HG03520 (cell line): ENCODE results near the gene CDH4.
"Not testable (repeated sequence)": the region's sequence is repeated elsewhere in the genome, so short reads cannot be mapped to it uniquely, and the experiment has no call there.

Source experiments
- ATAC-seq: cut with Tn5 transposase; IDR thresholded peaks from one replicate; pipeline ENCODE4 v1.9.1; 2021; ENCODE audit warnings: mild to moderate bottlenecking, moderate library complexity; ENCODE audit not compliant: unreplicated experiment

CDH4 gene

DNA sequence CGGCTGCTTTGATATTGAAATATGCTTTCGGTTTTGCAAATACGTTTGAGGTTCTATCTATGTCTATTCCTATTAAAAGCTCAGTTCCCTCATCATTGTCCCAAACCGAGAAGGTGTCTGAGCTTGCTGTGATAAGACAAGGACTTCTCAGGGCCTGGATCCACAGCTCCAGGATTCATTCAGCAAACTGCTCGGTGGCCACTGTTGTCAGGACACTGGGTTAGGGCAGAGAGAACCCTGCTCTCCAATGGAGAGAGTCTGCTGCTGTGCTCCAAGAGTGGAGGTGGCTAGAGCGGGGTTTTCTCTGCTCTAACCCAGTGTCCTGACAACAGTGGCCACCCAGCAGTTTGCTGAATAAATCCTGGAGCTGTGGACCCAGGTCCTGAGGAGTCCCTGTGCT lies 198.5 kb downstream of the CDH4 start:
- no peak for ATAC-seq

- ATAC-seq, result no peak
Observed at GRCh38 chr20:61451009-61451408, 198.9 kb downstream of the CDH4 start.

DNA sequence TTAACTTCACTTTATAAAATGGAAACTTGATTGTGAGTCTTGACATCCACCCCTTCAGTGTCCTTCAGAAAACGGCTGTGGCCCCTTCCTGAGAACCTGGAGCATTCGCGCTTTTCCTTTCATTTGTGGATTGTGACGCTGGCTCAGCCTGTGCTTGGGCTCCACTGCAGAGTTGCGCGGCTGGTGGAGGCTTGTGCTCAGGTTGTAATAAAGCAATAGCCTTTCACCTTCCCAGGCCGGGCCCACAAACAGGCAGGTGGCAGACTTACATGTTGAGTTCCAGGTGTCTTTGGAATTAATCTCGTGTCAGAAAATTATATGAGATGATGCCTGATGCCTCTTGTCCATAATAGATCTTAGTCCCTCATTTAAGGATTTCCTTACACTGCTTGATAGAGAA lies 199.9 kb downstream of the CDH4 start:
- no peak for ATAC-seq

DNA sequence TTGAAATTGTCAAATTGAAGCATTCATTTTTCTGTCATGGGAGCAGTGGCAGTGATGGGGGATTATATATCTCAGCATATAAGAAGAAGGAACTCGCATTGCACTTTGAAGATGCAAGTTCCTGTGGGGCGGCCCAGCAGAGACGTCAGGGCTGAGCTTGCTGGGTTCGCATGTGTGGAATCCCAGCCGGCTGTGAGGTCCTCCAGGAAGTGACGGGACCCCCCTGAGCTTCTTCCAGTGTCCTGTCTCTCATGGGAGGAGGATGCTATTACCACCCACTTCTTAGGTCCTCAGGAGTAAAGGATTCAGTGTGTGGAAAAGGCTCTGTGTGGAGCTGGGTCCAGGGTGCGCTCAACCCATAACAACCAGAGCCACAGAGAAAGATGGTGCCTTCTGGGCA lies 201.2 kb downstream of the CDH4 start:
- ATAC-seq, result no peak

- ATAC-seq, result not testable (repeated sequence)
Observed at GRCh38 chr20:61453623-61454022, 201.6 kb downstream of the CDH4 start.

GRCh38 chr20:61454053-61454452 lies 202.0 kb downstream of the CDH4 start:
- ATAC-seq, result no peak

DNA sequence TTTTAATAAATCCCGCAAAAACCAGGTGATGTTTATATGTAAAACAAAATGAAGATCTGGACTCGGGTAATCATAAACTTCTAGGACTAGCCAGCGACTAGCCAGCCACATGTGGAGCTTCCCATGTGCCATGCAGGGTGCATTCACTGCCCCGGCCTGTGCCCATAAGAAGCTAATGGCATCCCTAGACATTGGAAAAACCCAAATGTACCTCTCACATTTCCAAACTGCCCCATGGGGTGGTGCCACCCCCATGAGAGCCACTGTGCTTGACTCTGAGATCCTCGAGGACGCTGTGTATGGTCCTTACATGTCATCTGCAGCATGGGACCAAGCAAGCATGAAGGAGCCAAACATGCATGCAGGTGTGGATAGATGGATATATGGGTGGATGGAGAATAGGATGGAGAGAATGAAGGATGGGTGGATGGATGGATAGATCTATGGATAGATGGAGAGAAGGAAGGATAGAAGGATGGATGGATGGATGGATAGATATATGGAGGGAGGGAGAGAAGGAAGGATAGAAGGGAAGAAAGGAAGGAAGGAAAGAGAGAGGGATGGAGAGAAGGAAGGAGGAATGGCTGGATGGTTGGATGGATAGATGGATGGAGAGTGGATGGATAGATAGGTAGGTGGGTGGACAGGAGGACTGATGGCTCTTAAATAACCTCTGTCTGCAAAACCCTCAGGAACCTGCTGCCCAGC lies 203.6 kb downstream of the CDH4 start:
- ATAC-seq, result no peak

DNA sequence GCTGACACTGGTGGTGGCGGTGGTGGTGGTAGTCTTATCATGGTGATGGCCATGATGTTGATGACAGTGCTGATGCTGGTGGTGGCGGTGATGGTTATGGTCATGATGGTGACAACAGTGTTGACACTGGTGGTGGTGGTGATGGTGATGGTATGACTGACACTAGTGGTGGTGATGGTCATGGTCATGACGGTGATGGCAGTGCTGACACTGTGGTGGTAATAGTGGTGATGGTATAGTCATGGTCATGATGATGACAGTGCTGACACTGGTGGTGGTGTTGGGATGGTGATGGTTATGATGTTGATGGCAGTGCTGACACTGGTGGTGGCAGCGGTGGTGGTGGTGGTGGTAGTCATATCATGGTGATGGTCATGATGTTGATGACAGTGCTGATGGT lies 205.7 kb downstream of the CDH4 start:
- no peak for ATAC-seq

DNA sequence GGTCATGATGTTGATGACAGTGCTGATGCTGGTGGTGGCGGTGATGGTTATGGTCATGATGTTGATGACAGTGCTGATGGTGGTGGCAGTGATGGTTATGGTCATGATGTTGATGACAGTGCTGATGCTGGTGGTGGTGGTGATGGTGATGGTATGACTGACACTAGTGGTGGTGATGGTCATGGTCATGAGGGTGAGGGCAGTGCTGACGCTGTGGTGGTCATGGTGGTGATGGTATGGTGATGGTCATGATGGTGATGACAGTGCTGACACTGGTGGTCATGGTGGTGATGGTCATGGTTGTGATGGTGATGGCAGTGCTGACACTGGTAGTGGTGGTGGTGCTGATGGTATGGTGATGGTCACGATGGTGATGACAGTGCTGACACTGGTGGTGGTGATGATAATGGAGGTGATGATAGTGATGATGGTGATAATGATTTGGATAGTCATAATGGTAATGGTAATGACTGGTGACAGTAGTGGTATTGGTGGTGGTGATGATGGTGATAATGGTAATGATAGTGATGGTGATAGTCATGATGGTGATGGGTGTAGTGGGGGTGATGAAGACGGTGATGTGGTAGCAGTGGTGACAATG lies 206.2 kb downstream of the CDH4 start:
- no peak for ATAC-seq

GRCh38 chr20:61459266-61459665 lies 207.2 kb downstream of the CDH4 start:
- ATAC-seq, result no peak

DNA sequence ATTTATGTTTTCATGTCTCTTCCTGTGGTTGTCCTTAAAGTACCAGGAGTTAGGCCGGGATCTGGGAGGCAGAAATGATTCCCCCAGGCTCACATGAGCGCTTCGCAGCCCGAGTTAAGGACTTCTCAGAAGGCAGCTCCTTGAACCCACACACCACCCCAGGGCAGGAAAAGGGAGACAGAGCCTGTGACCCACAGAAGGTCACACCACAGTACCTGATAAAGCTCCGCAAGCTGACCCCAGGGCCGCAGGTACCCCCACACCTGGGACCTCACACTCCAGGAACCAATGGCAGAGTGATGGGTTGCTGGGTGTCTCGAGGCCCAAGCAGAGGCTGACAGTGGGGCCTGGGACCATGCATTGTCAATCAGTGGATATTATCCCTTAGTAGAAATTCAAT lies 207.6 kb downstream of the CDH4 start:
- ATAC-seq, result no peak

- no peak for ATAC-seq
Observed at GRCh38 chr20:61460261-61461052, 208.4 kb downstream of the CDH4 start.

DNA sequence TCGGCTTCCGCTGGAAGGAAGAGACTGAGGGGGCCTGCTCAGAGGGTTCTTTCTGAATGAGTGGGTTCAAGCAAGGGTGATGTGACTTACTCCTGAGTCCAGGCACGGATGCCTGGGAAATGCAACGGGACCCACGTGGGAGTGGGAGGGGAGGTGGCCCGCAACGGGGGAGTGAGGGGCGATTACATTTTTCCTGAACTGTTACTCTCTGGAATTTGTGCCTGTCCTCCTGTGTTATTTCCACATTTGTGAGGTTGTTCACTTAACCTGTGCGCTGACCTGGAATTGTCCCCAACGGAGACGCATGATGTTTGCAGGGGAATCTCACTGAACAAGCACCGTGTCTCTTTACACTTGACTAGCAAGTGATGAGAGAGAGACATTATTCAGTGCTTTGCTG lies 209.4 kb downstream of the CDH4 start:
- no peak for ATAC-seq

DNA sequence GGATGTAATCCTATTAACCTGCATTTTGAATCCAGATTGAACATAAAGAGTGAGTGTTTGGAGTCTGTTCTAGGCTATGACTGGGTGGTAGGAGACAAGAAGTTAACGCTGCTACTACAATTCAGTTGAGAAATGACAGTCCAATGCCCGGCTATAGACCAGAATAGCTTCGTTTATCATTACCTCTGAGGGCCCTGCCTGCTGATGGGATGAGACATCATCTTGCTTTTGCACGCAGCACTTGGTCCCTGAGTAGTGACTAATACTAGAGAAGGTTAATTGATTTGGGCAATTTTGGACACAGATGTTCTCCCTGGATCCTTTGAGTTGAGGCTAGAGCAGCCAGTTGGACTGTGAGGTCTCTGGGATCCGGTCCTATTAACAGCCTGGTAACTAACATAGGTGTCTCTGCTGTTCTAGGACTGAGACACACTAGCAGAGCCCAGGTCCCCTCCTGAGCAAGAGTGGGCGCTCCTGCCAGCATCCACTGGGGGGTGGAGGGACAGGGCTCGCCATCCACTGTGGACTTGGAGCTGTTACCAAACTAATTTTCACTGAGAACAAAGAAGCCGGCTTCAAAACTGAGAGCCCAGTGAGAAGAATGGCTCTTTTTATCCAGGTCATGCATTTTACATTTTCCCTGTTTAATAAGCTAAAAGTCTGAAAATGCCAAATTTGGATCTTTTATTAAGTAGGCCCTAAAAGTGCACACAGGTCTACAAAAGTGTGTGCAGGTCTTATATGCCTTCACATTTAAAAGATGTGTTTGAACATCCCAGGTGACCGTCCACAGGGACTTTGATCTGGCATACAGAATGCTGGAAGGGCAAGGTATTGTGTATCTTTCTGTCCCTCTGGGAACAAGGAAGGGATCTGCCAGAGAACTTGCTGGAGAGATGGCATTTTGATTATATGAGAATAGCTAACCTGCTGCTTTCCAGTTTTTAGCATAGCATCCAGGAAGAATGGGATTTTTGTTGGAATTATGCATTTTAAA lies 212.5 kb downstream of the CDH4 start:
- no peak for ATAC-seq

DNA sequence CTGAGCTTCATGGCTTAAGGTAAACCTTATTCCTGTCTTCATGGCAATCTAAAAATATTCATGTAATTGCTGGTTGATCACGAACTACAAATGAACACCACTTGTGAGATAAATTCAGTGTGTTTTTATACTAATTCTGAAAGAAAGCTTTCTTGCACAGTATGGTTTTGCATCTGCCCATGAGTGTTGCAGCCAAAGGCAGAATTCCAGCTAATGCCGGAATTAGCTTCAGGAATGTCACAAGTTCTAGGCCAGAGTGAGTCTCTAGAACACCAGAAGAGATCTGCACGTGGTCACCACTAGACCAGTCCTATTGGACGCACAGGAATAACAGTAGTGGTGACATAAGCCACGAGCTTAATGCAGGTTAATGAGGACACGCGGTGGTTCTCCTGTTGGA lies 223.7 kb downstream of the CDH4 start:
- no peak for ATAC-seq

DNA sequence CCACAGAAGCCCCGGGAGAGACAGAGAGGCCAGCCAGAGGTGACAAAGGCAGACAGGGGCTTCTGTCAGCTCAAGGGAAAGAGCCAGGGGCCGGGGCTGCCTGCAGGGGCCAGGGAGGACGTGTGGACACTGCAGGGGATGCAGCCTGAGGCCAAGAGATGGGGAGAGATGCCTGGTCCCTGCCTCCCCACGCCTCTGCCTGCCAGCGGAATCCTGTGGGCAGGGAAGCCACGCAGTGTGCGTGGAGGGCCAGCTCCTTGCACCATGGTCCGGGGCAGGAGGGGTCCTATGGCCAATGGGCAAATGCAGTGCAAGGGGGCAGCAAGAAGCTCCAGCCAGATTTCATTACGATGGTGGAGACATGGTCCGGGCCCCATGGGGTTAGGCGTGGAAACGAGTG lies 224.9 kb downstream of the CDH4 start:
- no peak for ATAC-seq

DNA sequence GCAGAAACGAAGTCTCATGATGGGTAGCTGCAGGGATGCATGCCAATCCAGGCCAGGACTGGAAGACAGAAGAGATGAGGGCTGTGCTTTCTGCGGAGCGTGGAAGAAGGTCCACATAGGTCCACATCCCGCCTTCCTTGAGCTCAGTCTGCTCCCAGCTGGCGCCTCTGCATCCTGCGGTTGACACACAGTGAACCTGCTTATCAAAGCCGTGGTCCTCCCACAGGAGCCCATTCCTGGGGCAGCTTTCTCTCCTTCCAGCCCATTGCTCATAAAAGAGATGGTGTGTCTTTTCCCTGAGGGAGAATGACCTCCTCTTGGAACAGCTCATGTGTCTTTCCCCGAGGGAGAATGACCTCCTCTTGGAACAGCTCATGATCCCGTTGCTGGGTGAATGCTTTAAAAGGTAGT lies 225.4 kb downstream of the CDH4 start:
- no peak for ATAC-seq

DNA sequence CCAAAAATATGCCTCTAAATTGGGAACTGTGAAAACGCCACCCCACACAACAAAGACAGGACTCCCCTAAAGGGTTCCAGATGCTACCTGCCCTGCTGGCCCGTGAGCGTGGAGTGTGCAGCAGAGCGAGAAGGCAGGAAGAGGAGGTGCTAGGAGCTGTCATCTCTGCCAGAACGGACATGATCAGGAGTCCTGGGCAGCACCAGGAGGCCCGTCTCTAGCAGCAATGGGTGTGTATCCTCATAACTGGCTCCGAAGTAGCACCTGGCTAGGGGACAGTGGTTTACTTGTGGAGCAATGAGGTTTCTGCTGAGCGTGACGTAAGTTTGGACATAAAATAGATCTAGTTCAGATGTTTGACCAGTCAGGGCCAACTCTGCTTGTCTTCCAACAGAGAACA lies 226.0 kb downstream of the CDH4 start:
- no peak for ATAC-seq

DNA sequence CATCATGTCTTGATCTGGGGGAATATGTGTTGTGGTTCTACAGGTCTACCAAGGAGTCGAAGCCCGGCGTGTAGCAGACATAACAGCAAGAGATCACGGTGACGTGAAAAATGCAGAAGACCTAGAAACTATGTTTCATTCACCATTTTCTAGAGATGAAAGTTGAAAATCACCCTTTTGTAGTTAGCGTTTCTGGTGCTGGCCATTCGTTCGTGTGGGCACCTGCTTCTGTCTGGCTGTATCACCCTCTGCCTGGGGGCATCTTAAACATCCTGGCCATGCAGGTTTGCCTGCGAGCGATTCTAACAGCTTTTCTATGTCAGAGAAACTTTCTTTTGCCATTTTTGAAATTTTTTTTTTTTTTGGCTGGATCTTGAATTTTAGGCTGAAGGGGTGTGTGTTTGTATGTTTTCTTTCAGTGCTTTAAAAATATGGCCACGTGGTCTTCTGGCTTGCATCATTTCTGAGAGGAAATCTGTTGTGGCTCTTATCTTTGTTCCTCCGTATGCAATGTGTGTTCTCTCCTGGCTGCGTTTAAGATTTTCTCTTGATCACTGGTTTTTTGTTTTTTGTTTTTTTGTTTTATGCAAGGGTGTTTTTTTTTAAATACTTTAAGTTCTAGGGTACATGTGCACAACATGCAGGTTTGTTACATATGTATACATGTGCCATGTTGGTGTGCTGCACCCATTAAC lies 226.7 kb downstream of the CDH4 start:
- ATAC-seq, result no peak

GRCh38 chr20:61479433-61479832 lies 227.4 kb downstream of the CDH4 start:
- ATAC-seq, result not testable (repeated sequence)
